ENCODE data around the gene TCERG1L. TPM values are rescaled to one million over a fixed set of nuclear protein-coding genes. Genes with fewer than 3 reads are reported as not detected.
"Not testable (repeated sequence)": the region's sequence is repeated elsewhere in the genome, so short reads cannot be mapped to it uniquely, and the experiment has no call there.

The TCERG1L gene
- total RNA-seq, 2 donors from 2014 or later: 1.6 to 4.5 TPM

- Mint-ChIP-seq H3K27ac (no peak overlapping the region), H3K4me1 (peaks cover 2% of the 10 kb centered on the region), H3K27me3 (ENCODE audit: insufficient read depth) (no peaks in the 10 kb centered on the region), H3K4me3 (no peak overlapping the region), H3K36me3 (ENCODE audit: low read depth) (no peaks in the 10 kb centered on the region), H3K9me3 (peaks cover 7% of the 10 kb centered on the region)
- Histone ChIP-seq H3K9me3 (ENCODE audit: control insufficient read depth, low read length) (peaks cover 7% of the 10 kb centered on the region), H3K36me3 (ENCODE audit: control insufficient read depth, insufficient read depth, low read length) (no peaks in the 10 kb centered on the region), H3K4me1 (ENCODE audit: control insufficient read depth, insufficient read depth, low read length) (no peaks in the 10 kb centered on the region), H3K4me3 (ENCODE audit: low read length) (no peak overlapping the region), H3K9ac (ENCODE audit: extremely low read depth, low read length, poor library complexity, severe bottlenecking) (no peak overlapping the region), H3K27me3 (ENCODE audit: control insufficient read depth, insufficient read depth, low read length, poor library complexity, severe bottlenecking) (no peaks in the 10 kb centered on the region), H3K27ac (ENCODE audit: low read depth, low read length) (no peak overlapping the region)
- TF ChIP-seq, protein P1, sequence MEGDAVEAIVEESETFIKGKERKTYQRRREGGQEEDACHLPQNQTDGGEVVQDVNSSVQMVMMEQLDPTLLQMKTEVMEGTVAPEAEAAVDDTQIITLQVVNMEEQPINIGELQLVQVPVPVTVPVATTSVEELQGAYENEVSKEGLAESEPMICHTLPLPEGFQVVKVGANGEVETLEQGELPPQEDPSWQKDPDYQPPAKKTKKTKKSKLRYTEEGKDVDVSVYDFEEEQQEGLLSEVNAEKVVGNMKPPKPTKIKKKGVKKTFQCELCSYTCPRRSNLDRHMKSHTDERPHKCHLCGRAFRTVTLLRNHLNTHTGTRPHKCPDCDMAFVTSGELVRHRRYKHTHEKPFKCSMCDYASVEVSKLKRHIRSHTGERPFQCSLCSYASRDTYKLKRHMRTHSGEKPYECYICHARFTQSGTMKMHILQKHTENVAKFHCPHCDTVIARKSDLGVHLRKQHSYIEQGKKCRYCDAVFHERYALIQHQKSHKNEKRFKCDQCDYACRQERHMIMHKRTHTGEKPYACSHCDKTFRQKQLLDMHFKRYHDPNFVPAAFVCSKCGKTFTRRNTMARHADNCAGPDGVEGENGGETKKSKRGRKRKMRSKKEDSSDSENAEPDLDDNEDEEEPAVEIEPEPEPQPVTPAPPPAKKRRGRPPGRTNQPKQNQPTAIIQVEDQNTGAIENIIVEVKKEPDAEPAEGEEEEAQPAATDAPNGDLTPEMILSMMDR (conservative IDR thresholded peaks at IDR 0.05): no peak
- WGBS, 2 experiments (ENCODE audit: insufficient coverage in 1 of 2, insufficient read length in 1 of 2): 93 to 94% methylated on average over 11 to 20 of the region's 20 CpGs
- DNase-seq: no peak
Observed at GRCh38 chr10:131237991-131238651, 73.4 kb downstream of the TCERG1L start.

- not testable (repeated sequence) for H3K9me3 ChIP-seq (ENCODE audit: control insufficient read depth, low read length); H3K27me3 Mint-ChIP-seq (ENCODE audit: insufficient read depth); H3K27ac Mint-ChIP-seq; H3K4me3 ChIP-seq (ENCODE audit: low read length); H3K36me3 ChIP-seq (ENCODE audit: control insufficient read depth, insufficient read depth, low read length); DNase-seq; H3K4me1 Mint-ChIP-seq; H3K36me3 Mint-ChIP-seq (ENCODE audit: low read depth); H3K27me3 ChIP-seq (ENCODE audit: control insufficient read depth, insufficient read depth, low read length, poor library complexity, severe bottlenecking); H3K27ac ChIP-seq (ENCODE audit: low read depth, low read length); H3K9me3 Mint-ChIP-seq; H3K9ac ChIP-seq (ENCODE audit: extremely low read depth, low read length, poor library complexity, severe bottlenecking); H3K4me1 ChIP-seq (ENCODE audit: control insufficient read depth, insufficient read depth, low read length); H3K4me3 Mint-ChIP-seq
- WGBS, 2 experiments (ENCODE audit: insufficient coverage in 1 of 2, insufficient read length in 1 of 2): 78 to 95% methylated on average over 7 to 13 of the region's 13 CpGs
Observed at GRCh38 chr10:131234606-131235005, 76.9 kb downstream of the TCERG1L start.

DNA sequence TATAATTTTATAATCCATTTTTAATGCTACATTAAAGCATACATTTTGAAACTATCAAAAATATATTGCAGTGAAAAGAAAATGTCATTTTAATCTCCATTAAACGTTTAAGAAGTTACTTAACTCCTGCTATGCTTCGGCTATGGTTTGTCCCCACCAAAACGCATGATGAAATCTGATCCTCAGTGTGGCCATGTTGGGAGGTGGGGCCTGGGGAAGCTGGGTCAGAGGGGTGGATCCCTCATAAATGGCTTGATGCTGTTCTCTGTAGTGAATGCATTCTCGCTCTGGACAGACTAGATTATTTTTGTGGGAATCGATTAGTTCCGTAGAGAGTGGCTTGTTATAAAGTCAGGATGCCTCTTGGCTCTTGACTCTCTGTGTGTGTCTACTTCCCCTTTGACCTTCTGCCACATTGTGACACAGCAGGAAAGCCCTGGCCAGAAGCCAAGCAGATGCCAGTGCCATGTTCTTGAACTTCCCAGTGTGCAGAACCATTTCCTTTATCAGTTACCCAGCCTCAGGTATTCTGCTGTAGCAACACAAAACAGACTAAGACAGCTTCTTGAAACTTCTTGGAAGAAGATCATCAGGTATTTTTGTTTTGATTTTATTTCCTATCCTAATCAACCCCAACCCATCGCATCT lies 77.8 kb downstream of the TCERG1L start:
- H3K4me1 Mint-ChIP-seq: no peaks in the 10 kb centered on the region
- TF ChIP-seq, protein P1 (conservative IDR thresholded peaks at IDR 0.05): no peak
- H3K9me3 Mint-ChIP-seq: peaks cover 7% of the 10 kb centered on the region
- Histone ChIP-seq H3K27ac (ENCODE audit: low read depth, low read length) (no peak overlapping the region), H3K9ac (ENCODE audit: extremely low read depth, low read length, poor library complexity, severe bottlenecking) (no peak overlapping the region), H3K9me3 (ENCODE audit: control insufficient read depth, low read length) (peaks cover 7% of the 10 kb centered on the region), H3K4me1 (ENCODE audit: control insufficient read depth, insufficient read depth, low read length) (no peaks in the 10 kb centered on the region), H3K27me3 (ENCODE audit: control insufficient read depth, insufficient read depth, low read length, poor library complexity, severe bottlenecking) (no peaks in the 10 kb centered on the region), H3K4me3 (ENCODE audit: low read length) (no peak overlapping the region), H3K36me3 (ENCODE audit: control insufficient read depth, insufficient read depth, low read length) (no peaks in the 10 kb centered on the region)
- H3K27ac Mint-ChIP-seq: no peak overlapping the region
- H3K36me3 Mint-ChIP-seq (ENCODE audit: low read depth): no peaks in the 10 kb centered on the region
- DNase-seq: no peak
- WGBS, 2 experiments (ENCODE audit: insufficient coverage in 1 of 2, insufficient read length in 1 of 2): 79 to 89% methylated on average over 3 to 6 of the region's 7 CpGs
- H3K4me3 Mint-ChIP-seq: no peak overlapping the region
- no peaks in the 10 kb centered on the region for H3K27me3 Mint-ChIP-seq (ENCODE audit: insufficient read depth)

Measured in endodermal cell (in vitro differentiated cells).